Stimulated activated CD8-positive, alpha-beta memory T cell treated with anti-CD3 and anti-CD28 coated beads, Interleukin-15, amount 100 ng/mL, for 48 hours (primary cell): ENCODE measurements around the gene EFHC1.

ENCODE experiments used
- DNase-seq, 2 donors: peaks; one replicate each; pipeline ENCODE4 v3.0.0-alpha.2; 2020; ENCODE audit warnings: low read depth in 2 of 2

The EFHC1 gene

GRCh38 chr6:52538901-52539354 lies 118.8 kb downstream of the EFHC1 start:
- no peak for DNase-seq

GRCh38 chr6:52539607-52540006 lies 119.5 kb downstream of the EFHC1 start:
- no peak for DNase-seq

- DNase-seq = no peak
Observed at GRCh38 chr6:52540286-52540902, 120.3 kb downstream of the EFHC1 start.

GRCh38 chr6:52541135-52541534 lies 121.0 kb downstream of the EFHC1 start:
- DNase-seq = no peak

- no peak for DNase-seq
Observed at GRCh38 chr6:52543262-52543661, 123.1 kb downstream of the EFHC1 start.

- DNase-seq = no peak
Observed at GRCh38 chr6:52543729-52544601, 123.8 kb downstream of the EFHC1 start.

GRCh38 chr6:52544602-52545405 lies 124.7 kb downstream of the EFHC1 start:
- DNase-seq = no peak

- DNase-seq = no peak
Observed at GRCh38 chr6:52545406-52546119, 125.4 kb downstream of the EFHC1 start.

- DNase-seq = no peak
Observed at GRCh38 chr6:52546192-52546591, 126.0 kb downstream of the EFHC1 start.

- no peak for DNase-seq
Observed at GRCh38 chr6:52546678-52547077, 126.5 kb downstream of the EFHC1 start.

- DNase-seq = no peak
Observed at GRCh38 chr6:52547647-52548352, 127.7 kb downstream of the EFHC1 start.

GRCh38 chr6:52548353-52548713 lies 128.2 kb downstream of the EFHC1 start:
- DNase-seq = no peak

GRCh38 chr6:52548999-52549398 lies 128.9 kb downstream of the EFHC1 start:
- DNase-seq = no peak

- no peak for DNase-seq
Observed at GRCh38 chr6:52549428-52549827, 129.3 kb downstream of the EFHC1 start.

GRCh38 chr6:52550014-52550575 lies 130.0 kb downstream of the EFHC1 start:
- no peak for DNase-seq

- no peak for DNase-seq
Observed at GRCh38 chr6:52550870-52551269, 130.7 kb downstream of the EFHC1 start.

GRCh38 chr6:52551483-52552277 lies 131.5 kb downstream of the EFHC1 start:
- no peak for DNase-seq

- DNase-seq = no peak
Observed at GRCh38 chr6:52552278-52552643, 132.1 kb downstream of the EFHC1 start.

- DNase-seq = no peak
Observed at GRCh38 chr6:52553158-52553557, 133.0 kb downstream of the EFHC1 start.

GRCh38 chr6:52553719-52554118 lies 133.6 kb downstream of the EFHC1 start:
- no peak for DNase-seq
